Inflammatory macrophage treated with lipopolysaccharide for 4 hours (primary cell): ENCODE data around the gene STX18.
"Not testable (repeated sequence)": the region's sequence is repeated elsewhere in the genome, so short reads cannot be mapped to it uniquely, and the experiment has no call there.

Source experiments
- DNase-seq: peaks from one replicate; pipeline ENCODE4 v3.0.0-alpha.2; 2020

STX18 gene

GRCh38 chr4:4474476-4474875 is 67.4 kb downstream of the STX18 start:
- DNase-seq, result peak; percentile 62

- DNase-seq, result no peak
Observed at GRCh38 chr4:4472344-4472958, 69.4 kb downstream of the STX18 start.

GRCh38 chr4:4471195-4471594 is 70.7 kb downstream of the STX18 start:
- no peak for DNase-seq

GRCh38 chr4:4470208-4470607 is 71.6 kb downstream of the STX18 start:
- DNase-seq, result no peak

GRCh38 chr4:4465238-4465637 is 76.6 kb downstream of the STX18 start:
- DNase-seq, result not testable (repeated sequence)

- no peak for DNase-seq
Observed at GRCh38 chr4:4462970-4463369, 78.9 kb downstream of the STX18 start.

- no peak for DNase-seq
Observed at GRCh38 chr4:4461850-4462249, 80.0 kb downstream of the STX18 start.

GRCh38 chr4:4461178-4461577 is 80.7 kb downstream of the STX18 start:
- DNase-seq, result no peak

- DNase-seq, result no peak
Observed at GRCh38 chr4:4460759-4461158, 81.1 kb downstream of the STX18 start.

- no peak for DNase-seq
Observed at GRCh38 chr4:4459181-4459580, 82.7 kb downstream of the STX18 start.

GRCh38 chr4:4457803-4458553 is 83.9 kb downstream of the STX18 start:
- no peak for DNase-seq

- no peak for DNase-seq
Observed at GRCh38 chr4:4456816-4457578, 84.9 kb downstream of the STX18 start.

- DNase-seq, result no peak
Observed at GRCh38 chr4:4456351-4456750, 85.5 kb downstream of the STX18 start.

GRCh38 chr4:4455210-4455865 is 86.5 kb downstream of the STX18 start:
- no peak for DNase-seq

- no peak for DNase-seq
Observed at GRCh38 chr4:4446434-4446833, 95.4 kb downstream of the STX18 start.

- no peak for DNase-seq
Observed at GRCh38 chr4:4443821-4444220, 98.0 kb downstream of the STX18 start.

- no peak for DNase-seq
Observed at GRCh38 chr4:4440333-4441061, 101.4 kb downstream of the STX18 start.

GRCh38 chr4:4439782-4440181 is 102.1 kb downstream of the STX18 start:
- no peak for DNase-seq

GRCh38 chr4:4438891-4439290 is 103.0 kb downstream of the STX18 start:
- no peak for DNase-seq

GRCh38 chr4:4437798-4438470 is 103.9 kb downstream of the STX18 start:
- no peak for DNase-seq

GRCh38 chr4:4436244-4436823 is 105.5 kb downstream of the STX18 start:
- no peak for DNase-seq

- no peak for DNase-seq
Observed at GRCh38 chr4:4433941-4434340, 107.9 kb downstream of the STX18 start.
